HuH-7.5 (cell line): Measurements from ENCODE around the gene B4GALT2.

Experiments used
- DNase-seq: peaks from one replicate; pipeline ENCODE4 v3.0.0; 2011; ENCODE audit warnings: low spot score

B4GALT2 gene

DNA sequence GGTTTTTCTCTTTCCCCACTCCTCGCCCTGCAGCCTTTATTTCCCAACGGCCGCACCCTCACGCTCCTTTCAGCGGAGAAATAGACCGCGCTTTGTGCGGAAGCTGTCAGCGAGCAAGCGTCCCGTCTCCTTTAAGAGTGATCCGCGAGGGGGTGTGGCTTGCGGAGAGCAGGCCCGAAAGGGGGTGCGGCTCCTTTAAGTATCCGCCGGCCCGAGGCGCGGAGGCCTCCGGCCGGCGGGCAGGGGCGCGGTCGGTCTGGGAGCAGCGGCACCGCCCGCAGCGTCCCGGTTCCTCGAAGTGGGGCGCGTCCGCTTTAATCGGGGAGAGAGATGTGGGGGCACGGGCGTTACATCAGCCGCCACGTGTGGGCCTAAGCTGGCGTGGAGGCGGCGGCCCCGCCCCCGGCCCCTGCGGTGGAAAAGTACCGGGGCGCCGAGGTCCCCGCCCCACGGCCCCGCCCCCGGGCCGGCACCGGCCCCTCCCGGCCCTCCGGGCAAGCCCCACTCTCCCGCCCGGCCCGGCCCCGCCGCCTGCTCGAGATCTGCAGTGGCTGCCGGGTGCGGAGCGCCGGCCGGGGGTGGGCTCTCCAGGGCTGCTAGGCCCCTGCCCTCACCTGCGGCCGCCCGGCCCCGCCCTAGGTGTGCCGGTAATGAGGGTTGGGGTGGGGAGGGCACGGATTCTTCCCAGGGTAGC, 51.0 kb downstream of the B4GALT2 start:
- DNase-seq, result peak; percentile 87

DNA sequence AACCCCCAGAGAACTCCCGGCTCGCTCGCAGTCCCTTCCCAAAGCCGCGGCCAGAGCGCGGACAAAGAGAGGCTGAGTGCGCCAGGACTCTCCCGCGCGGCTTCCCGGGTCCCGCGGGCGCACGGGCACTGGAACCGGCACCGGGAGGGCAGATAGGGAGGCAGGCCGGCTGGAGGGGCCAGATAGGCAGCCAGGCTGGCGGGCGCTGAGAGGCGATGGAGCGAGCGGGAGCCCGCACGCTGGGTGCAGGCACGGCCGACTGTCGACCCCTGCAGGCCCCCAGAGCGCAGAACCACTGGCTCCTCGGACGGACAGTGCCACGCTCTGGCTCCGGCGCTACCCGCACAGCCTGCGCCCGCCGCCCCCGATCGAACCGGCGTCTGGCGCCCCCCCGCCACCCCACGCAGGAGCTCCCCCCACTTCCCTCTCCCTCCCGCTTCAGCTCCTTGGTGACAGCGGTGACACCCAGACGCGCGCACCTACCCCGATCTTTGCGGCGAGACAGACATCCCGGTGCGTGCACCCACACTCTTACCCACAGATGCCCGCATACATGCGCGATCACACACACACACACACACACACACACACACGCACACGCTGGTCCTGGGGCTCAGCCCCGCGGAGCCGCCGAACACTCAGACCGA, 51.7 kb downstream of the B4GALT2 start:
- DNase-seq, result peak; percentile 44

DNA sequence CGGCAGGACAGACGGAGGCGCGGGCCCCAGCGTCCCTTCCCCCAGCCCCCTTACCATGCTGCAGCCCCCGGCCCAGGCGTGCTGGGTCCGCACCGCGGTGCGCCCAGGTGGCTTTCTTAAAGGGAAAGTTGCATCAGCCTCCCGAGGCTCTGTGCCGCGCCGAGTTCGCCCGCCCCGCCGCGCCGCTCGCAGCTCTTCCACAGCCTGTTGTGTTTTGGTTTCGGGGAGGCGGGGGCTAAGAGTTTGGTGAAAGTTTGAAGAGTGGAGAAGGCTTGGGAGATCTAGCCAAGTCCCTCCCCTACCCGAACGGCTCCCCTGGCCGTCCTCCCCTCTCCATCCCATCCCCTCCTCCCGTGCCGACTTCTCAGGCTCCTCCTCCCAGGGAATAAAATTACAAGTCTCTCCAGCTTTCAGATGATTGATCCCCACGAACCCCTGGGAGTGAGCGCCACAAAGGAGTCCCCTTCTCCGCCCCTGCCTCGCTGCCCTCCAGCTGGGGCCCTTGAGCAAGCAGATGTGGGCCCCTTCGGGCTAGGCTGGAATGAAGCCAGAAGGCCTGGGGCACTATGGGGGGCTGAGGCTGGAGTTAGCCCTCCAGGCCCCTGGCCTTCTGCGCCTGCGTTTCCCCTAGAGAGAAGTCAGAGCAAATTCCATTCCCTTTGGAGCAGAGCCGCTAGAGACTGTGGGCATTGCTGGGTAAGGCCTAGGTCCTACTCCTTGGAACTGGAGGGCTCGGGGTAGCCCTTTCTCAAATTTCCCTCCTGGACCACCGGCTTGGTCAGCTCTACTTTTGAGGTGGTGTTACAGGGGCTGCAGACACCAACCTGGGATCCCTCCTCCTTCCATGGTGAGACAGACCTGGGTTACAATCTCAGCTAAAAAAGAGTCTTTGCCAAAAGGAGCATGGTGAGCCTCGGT, 52.5 kb downstream of the B4GALT2 start, which contains the start of gene SLC6A9:
TSS of gene SLC6A9 (minus strand) at position 211 of the 918 bp plus-strand sequence. CDS start 7,185 bp downstream, outside the sequence.
- peak; percentile 57 for DNase-seq

DNA sequence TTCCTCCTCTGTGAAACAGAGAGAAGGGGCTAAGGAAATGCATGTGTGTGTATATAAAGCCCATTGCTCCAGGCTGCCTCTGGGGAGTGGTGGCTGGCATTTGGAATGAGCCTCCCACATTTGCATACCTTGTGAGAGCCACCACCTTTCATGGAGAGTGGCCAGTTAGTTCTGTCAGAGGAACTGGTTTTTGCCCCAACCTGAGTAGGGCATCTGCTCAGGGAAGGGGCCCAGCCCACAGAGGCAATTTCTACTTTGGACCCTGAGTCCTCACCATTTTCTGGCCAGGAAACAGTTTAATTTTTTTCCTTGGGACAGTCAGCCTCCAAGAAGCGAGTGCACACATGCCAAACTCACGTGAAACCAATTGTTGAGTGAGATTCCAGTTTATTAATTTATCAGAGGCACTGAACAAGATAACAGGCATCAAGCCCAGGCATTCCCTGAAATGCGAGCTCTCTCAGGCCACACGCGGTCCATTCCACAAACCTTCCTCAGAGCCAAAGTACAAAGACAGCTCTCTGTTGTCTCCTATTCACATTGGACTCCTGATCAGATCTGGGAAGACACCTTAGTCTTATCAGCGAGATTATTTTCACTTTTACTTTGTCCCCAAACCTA, 53.3 kb downstream of the B4GALT2 start:
- no peak for DNase-seq

DNA sequence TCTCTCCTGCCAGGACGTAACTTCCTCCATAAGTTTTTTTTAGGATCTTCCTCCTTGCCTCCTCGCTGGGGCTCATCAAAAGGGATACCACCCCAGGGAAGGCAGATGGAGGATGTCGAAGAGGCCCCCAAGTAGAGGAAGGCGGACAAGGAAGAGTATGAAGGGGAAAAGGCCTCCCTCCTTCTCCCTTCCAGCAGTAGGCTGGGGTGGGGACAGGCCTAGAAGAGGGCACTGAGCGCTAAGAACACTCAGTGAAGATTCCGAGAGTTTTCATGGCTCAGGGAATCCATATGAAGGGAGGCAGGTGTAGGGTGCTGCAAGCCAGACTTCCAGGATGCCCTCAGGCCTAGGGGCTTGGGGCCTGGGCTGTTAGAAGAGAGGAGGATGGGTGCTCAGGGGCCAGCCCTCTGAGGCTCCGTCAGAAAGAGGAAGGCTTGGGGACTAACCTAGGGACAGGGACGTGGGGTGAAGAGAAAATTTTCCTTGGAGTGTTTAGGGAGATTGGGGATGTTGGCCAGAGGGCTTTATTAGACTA, 54.1 kb downstream of the B4GALT2 start:
- DNase-seq, result no peak

DNA sequence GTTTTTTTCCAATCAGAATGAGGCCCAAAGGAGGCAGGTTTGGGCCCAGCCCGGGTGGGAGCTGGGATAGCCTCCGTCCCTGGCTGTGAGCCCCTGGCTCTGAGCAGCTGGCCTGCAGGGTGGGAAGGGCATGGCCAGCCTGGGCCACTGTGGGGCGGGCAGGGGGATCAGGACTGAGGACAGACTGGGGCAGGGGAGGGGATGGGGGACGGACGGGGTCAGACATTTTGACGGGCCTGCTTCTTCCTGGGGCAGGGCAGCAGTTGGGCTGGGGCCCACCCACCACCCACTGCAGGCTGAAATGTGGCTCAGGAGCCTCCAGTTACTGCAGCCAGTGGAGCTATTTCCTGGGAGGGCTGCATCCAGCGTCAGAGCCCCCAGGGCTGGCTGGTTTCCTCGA, 54.7 kb downstream of the B4GALT2 start:
- no peak for DNase-seq

DNA sequence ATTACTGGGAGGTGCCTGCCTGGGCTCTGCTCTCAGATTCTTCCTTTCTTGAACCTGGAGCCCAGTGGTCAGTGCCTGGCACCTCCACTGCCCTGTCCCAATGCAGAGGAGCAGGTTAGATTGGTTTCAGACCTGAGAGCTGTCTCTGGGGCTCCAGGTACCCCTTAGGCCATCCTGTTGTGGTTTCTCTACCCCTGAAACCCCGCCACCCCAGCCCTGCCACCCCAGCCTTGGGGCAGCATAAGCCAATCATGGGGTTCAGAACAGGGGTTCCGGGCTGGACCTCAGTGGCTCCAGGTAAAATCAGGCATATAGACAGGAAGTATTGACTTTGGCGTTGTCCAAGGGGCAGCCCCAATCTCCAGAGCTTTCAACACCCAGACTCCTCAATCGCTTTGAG, 55.4 kb downstream of the B4GALT2 start:
- DNase-seq, result no peak

DNA sequence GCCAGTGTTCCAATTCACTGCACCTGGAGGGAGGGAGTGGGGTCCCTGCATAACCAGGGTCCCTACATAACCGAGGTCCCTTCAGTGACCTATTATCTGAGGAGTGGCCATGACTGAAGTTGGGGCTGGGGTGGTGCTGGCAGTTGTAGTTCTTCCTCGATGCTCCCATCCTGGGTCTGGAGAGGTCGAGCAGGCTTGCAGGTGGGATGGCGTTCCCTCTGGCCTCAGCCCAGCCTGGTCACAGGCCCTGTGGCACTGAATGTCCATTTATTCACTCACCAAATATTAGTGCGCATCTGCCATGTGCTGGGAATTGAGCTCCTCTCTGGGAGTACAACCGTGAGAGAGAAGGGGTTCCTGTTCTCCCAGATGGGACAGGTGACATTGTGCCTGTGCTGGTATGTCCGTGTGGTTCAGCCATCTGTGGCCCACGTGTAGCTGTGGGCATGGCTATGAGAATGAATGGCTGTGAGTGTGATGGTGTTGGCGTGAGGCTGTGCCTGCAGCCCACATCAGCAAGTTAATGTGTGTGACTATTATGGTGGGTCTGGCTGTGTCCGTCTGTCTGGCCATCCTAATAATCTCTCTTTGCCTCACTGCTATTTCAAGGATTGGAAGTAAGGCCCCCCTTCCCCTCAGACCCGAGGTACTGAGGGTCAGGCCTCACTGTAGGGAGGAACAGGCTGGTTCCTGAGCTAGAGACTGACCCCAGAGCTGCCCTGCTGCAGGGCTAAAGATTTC, 56.1 kb downstream of the B4GALT2 start:
- no peak for DNase-seq

DNA sequence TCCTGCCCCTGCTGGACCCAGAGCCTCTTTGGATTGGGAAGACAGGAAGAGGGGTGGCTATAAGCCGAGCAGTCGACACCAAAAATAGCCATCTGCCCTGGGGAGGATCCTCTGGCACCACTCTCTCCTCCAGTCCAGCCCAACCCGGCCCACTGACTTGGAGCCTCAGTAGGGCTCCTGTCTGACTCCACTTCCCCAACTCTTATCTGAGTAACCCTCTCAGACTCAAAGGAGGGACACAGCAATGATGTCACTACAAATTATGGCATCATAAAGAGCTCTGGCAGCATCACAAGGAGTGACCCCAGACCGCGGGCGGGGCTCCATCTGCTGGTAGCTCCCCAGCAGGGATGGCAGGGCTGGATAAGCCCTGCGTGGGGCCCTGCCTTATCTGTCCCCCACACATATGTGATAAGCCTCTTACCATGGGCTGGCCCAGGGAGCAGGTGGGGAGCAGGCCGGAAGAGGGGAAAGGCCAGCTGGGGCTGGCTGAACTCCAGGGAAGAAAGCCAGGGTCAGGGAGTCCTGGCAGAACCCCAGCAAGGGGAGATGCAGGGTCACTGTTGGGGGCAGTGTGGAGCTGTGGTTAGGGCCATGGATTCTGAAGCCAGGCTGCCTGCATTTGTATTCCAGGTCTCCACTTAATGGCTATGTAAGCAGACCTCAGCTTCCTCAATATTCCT, 56.9 kb downstream of the B4GALT2 start:
- DNase-seq, result no peak

DNA sequence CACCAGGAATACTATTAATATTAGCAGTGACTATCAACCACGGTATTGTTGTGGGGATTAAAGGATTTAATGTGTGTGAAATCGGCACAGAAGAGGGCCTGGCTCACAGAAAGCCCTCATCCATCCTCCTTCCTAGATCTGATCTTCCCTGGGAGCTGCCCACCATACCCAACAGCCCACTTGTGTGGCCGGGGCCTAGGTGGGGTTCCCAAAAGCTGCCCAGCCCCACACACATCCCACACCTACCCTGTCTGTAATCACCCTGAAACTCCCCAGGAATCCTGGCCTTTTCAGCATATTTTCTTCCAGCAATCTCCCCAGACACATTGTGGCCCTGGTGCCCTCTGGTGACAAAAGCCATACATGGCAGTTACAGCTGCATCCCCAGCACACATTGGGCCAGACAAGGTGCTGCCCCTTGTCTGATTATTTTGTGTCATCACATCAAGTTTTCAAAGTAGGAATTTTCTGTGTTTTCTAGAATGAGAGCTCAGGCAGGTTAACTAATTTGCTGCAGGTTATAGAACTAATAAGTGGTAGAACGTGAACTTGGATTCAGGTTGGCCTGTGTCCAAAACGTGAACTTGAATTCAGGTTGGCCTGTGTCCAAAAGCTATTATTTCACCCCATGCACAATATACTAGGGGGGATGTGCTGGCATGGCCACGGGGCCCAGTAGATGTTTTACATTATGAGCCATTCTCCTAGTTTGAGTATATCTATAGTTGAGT, 57.6 kb downstream of the B4GALT2 start:
- DNase-seq, result peak; percentile 47

DNA sequence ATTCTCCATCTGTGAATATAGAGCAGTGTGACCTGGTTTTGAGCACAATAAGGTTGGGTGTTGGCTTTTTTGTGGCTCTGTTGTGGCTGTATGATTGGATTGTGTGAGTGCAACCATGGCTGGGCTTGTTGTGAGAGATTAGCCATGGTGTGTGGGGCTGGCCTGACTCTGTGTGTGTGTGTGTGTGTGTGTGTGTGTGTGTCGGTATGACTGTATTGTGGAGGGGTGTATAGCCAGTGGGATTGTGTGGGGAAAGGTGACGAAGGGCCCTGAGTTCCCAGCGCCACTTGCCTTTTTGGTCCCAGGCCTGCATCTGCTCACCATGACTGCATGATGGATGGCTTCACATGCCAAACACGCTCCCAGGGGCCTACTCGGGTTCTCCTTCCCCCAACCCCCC, 58.1 kb downstream of the B4GALT2 start:
- DNase-seq, result no peak

DNA sequence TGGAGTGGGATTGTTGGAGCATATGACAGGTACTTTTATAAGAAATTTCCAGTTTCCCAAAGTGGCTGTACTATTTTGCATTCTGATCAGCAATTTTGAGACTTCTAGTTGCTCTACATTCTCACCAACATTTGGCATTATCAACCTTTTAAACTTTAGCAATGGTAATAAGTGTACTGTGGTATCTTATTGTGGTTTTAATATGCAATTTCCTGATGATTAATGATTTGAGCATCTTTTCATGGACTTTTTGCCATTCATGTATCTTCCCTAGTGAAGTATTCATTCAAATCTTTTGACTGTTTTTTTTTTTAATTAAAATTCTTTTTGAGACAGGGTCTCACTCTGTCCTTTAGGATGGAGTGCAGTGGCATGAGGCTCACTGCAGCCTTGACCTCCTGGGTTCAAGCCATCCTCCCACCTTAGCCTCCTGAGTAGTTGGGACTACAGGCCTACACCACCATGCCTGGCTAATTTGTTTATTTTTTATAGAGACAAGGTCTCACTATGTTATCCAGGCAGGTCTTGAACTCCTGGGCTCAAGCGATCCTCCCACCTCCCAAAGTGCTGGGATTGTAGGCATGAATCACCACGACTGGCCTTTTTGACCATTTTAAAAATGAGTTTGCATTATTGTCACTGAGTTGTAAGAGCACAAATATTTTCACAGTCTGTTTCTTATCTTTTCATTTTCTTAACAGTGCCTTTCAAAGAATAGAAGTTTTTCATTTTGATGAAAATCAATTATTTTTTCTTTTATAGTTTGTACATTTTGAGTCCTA, 60.1 kb downstream of the B4GALT2 start:
- no peak for DNase-seq

DNA sequence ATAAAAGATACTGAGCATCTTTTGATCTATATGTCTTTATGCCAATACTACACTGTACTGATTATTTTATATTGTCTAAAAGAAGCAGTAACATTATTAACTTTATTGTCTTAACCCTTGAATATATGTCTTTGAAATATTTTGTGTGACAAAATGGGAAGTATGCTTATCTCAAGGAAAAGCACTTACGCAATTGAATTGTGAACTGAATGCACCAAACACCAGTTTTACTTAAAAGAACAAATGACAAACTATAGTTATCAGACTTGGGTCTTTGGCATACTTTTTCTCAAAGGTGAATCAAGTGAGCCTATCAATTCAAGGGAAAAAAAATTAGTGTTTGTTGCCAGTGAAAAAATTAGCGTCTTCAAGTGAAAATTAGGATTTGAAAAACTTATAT, 61.4 kb downstream of the B4GALT2 start:
- no peak for DNase-seq
